IMR-90 (cell line): ENCODE measurements around the gene ZNF609. TPM values are rescaled to one million over a fixed set of nuclear protein-coding genes. Genes with fewer than 3 reads are reported as not detected.
A peak's percentile ranks its signal among the peaks of the same experiment; 100 is the strongest.

Source experiments
- ATAC-seq: fragments of 200-7000 bp; cut with Tn5 transposase; 2 replicates; pipeline ENCODE4 v1.9.1; 2020; ENCODE audit warnings: low read depth, mild to moderate bottlenecking, moderate library complexity
- BruUV-seq: library from RNA; stranded (reverse); fragments of 400-500 nt; replicated peaks from 2 replicates; lab custom pipeline; 2021; lab: Mats Ljungman, UMichigan
- CTCF ChIA-PET: fragments of 300-600 bp; formaldehyde crosslinking; extraction: SDS; loops from one replicate; lab custom pipeline; 2021; ENCODE audit warnings: antibody characterized with exemption; lab: Yijun Ruan, JAX
- POLR2A ChIA-PET: fragments of 300-600 bp; sonication (Branson Sonifier 250); formaldehyde crosslinking; loops from one replicate; lab custom pipeline; 2022; ENCODE audit warnings: antibody characterized with exemption; ENCODE audit not compliant: unreplicated experiment; lab: Charles Lee
- DNase-seq: peaks from one replicate; pipeline ENCODE4 v3.0.0; 2013
- H2AFZ ChIP-seq: replicated peaks from 2 replicates; pipeline ENCODE3; 2013; ENCODE audit warnings: low read length, mild to moderate bottlenecking; ENCODE audit not compliant: poor library complexity
- H2AK5ac ChIP-seq: 2 replicates; pipeline ENCODE4 v1.6.1; 2013; ENCODE audit warnings: low read depth, low read length, inconsistent platforms
- H2AK9ac ChIP-seq: replicated peaks from 2 replicates; pipeline ENCODE3; 2013; ENCODE audit warnings: mild to moderate bottlenecking, low read depth, low read length, moderate library complexity; ENCODE audit not compliant: poor library complexity
- H2BK120ac ChIP-seq: 2 replicates; pipeline ENCODE4 v1.6.1; 2013; ENCODE audit warnings: low read depth, low read length, inconsistent platforms
- H2BK15ac ChIP-seq: 3 replicates; pipeline ENCODE4 v1.6.1; 2013; ENCODE audit warnings: low read depth, low read length, inconsistent platforms
- H2BK20ac ChIP-seq: 2 replicates; pipeline ENCODE4 v1.6.1; 2013; ENCODE audit warnings: low read depth, mild to moderate bottlenecking, inconsistent platforms, low read length, moderate library complexity
- H2BK5ac ChIP-seq: 2 replicates; pipeline ENCODE4 v1.6.1; 2013; ENCODE audit warnings: mild to moderate bottlenecking, low read depth, low read length, inconsistent platforms; ENCODE audit not compliant: poor library complexity, severe bottlenecking
- H3K14ac ChIP-seq: replicated peaks from 2 replicates; pipeline ENCODE4 v1.6.1; 2013; ENCODE audit warnings: low read depth, low read length, inconsistent platforms
- H3K18ac ChIP-seq: 2 replicates; pipeline ENCODE4 v1.6.1; 2013; ENCODE audit warnings: low read depth, low read length, control low read depth
- H3K23ac ChIP-seq: 2 replicates; pipeline ENCODE4 v1.6.1; 2013; ENCODE audit warnings: low read depth, low read length, inconsistent platforms
- H3K27ac ChIP-seq: 2 replicates; pipeline ENCODE4 v1.5.1; 2013; ENCODE audit warnings: mild to moderate bottlenecking, control low read depth, low read length; ENCODE audit not compliant: insufficient read depth
- H3K27me3 ChIP-seq: 2 replicates; pipeline ENCODE4 v1.6.1; 2013; ENCODE audit warnings: low read length; ENCODE audit not compliant: control insufficient read depth, insufficient read depth
- H3K36me3 ChIP-seq: 2 replicates; pipeline ENCODE4 v1.6.1; 2013; ENCODE audit warnings: low read length, mixed read lengths; ENCODE audit not compliant: control insufficient read depth, insufficient read depth
- H3K4ac ChIP-seq: 2 replicates; pipeline ENCODE4 v1.6.1; 2013; ENCODE audit warnings: low read depth, low read length, inconsistent platforms
- H3K4me1 ChIP-seq: 2 replicates; pipeline ENCODE4 v1.6.1; 2013; ENCODE audit warnings: low read length, mixed read lengths; ENCODE audit not compliant: control insufficient read depth, insufficient read depth
- H3K4me2 ChIP-seq: 2 replicates; pipeline ENCODE4 v1.6.1; 2013; ENCODE audit warnings: low read depth, mild to moderate bottlenecking, control low read depth, low read length, moderate library complexity
- H3K4me3 ChIP-seq: 2 replicates; pipeline ENCODE4 v1.5.1; 2013; ENCODE audit warnings: low read depth, mild to moderate bottlenecking, control low read depth, low read length, moderate library complexity; ENCODE audit not compliant: insufficient read depth
- H3K56ac ChIP-seq: 2 replicates; pipeline ENCODE4 v1.6.1; 2013; ENCODE audit warnings: low read length, inconsistent platforms; ENCODE audit not compliant: insufficient read depth; ENCODE audit errors: extremely low read depth
- H3K79me1 ChIP-seq, 2 experiments: 2 replicates each; pipeline ENCODE4 v1.6.1; 2013; ENCODE audit warnings: low read length in 2 of 2, inconsistent platforms in 1 of 2, low read depth in 1 of 2
- H3K9ac ChIP-seq: 2 replicates; pipeline ENCODE4 v1.6.1; 2013; ENCODE audit warnings: low read depth, low read length, control low read depth
- H3K9me1 ChIP-seq: 2 replicates; pipeline ENCODE4 v1.6.1; 2013; ENCODE audit warnings: low read length, inconsistent platforms; ENCODE audit not compliant: insufficient read depth
- H3K9me3 ChIP-seq: 2 replicates; pipeline ENCODE4 v1.6.1; 2013; ENCODE audit warnings: low read length; ENCODE audit not compliant: control insufficient read depth, insufficient read depth
- H4K20me1 ChIP-seq: 2 replicates; pipeline ENCODE4 v1.6.1; 2013; ENCODE audit warnings: low read length, inconsistent platforms; ENCODE audit not compliant: insufficient read depth
- H4K5ac ChIP-seq: 2 replicates; pipeline ENCODE4 v1.6.1; 2013; ENCODE audit warnings: mild to moderate bottlenecking, low read depth, low read length, control low read depth
- H4K8ac ChIP-seq, 2 experiments: 2 replicates each; pipeline ENCODE4 v1.6.1; 2013; ENCODE audit warnings: low read depth in 2 of 2, low read length in 2 of 2, control low read depth in 1 of 2, inconsistent platforms in 1 of 2
- H4K91ac ChIP-seq: 2 replicates; pipeline ENCODE4 v1.6.1; 2013; ENCODE audit warnings: low read depth, low read length, inconsistent platforms; ENCODE audit not compliant: insufficient read depth
- CEBPB ChIP-seq: IDR thresholded peaks from 2 replicates; pipeline ENCODE4 v1.6.1; 2012; ENCODE audit warnings: low read depth, low read length, improper control_type of control experiment
- ELK1 ChIP-seq: fragments of 150-350 bp; IDR thresholded peaks from 2 replicates; pipeline ENCODE4 v1.6.1; 2016; ENCODE audit warnings: low read depth, mild to moderate bottlenecking, low read length, moderate library complexity, borderline replicate concordance
- MAFK ChIP-seq: IDR thresholded peaks from 2 replicates; pipeline ENCODE4 v1.6.1; 2012; ENCODE audit warnings: low read depth, low read length, improper control_type of control experiment
- POLR2A ChIP-seq: IDR thresholded peaks from 2 replicates; pipeline ENCODE4 v1.6.1; 2012; ENCODE audit warnings: mild to moderate bottlenecking, low read depth, low read length
- WGBS, 2 experiments: methylation state at CpG; one replicate each; pipeline versions ENCODE4 v1.1.5 to v1.1.7; 2013; ENCODE audit warnings: missing lambda C conversion rate in 2 of 2; ENCODE audit not compliant: insufficient read length in 1 of 2; ENCODE audit errors: extremely low coverage in 2 of 2; 5-methylcytosine and 5-hydroxymethylcytosine counted together
- dilution Hi-C: fragments of 300-500 bp; cut with HindIII; formaldehyde crosslinking; loops from one replicate; pipeline ENCODE4 v1.14.3; 2018; ENCODE audit warnings: low sequenced_read_pairs; ENCODE audit not compliant: unreplicated experiment
- in situ Hi-C: fragments of 300-500 bp; cut with MboI; formaldehyde crosslinking; loops from 3 replicates; pipeline ENCODE4 v1.14.3; 2019; ENCODE audit warnings: low sequenced_read_pairs, inconsistent platforms, mixed read lengths
- intact Hi-C: fragments of 100-400 bp; cut with micrococcal nuclease; formaldehyde crosslinking; loops from 2 replicates; pipeline ENCODE4 v1.10.0; 2022
- polyA plus RNA-seq, 3 experiments: library from polyadenylated mRNA; depleted of rRNA; stranded (reverse); fragments of >200 nt; gene quantifications; 2 replicates each; pipeline ENCODE4 v1.2.3, GENCODE V29; 2012; ENCODE audit warnings: low replicate concordance in 1 of 3
- total RNA-seq: library from RNA; depleted of rRNA; stranded (reverse); fragments of >200 nt; gene quantifications from 2 replicates; pipeline ENCODE4 v1.2.3, GENCODE V29; 2012
- TF ChIP-seq, protein P1 (sequence below): conservative IDR thresholded peaks from 2 replicates; pipeline ENCODE4 v1.5.1; 2012; ENCODE audit warnings: mild to moderate bottlenecking, low read depth, low read length, improper control_type of control experiment

The ZNF609 gene
- total and polyA plus RNA-seq, 2 of the 4 experiments (the other 2 are of a cell fraction), result 10.4 to 12.5 TPM

- no peak for TF ChIP-seq MAFK
- no peak for TF ChIP-seq POLR2A
- peak; percentile 8; the same call in 1 of the 2 replicates for TF ChIP-seq CEBPB
- TF ChIP-seq ELK1, result no peak
- TF ChIP-seq, protein P1, sequence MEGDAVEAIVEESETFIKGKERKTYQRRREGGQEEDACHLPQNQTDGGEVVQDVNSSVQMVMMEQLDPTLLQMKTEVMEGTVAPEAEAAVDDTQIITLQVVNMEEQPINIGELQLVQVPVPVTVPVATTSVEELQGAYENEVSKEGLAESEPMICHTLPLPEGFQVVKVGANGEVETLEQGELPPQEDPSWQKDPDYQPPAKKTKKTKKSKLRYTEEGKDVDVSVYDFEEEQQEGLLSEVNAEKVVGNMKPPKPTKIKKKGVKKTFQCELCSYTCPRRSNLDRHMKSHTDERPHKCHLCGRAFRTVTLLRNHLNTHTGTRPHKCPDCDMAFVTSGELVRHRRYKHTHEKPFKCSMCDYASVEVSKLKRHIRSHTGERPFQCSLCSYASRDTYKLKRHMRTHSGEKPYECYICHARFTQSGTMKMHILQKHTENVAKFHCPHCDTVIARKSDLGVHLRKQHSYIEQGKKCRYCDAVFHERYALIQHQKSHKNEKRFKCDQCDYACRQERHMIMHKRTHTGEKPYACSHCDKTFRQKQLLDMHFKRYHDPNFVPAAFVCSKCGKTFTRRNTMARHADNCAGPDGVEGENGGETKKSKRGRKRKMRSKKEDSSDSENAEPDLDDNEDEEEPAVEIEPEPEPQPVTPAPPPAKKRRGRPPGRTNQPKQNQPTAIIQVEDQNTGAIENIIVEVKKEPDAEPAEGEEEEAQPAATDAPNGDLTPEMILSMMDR, result no peak
- Histone ChIP-seq H4K20me1 (peaks cover 50% of the 10 kb centered on the region), H3K9ac (no peak overlapping the region), H3K27ac (no peak overlapping the region), H3K9me3 (no peaks in the 10 kb centered on the region), H3K27me3 (no peaks in the 10 kb centered on the region), H3K4me2 (no peak overlapping the region), H3K4me1 (peaks cover 11% of the 10 kb centered on the region), H3K4ac (no peak overlapping the region), H2AFZ (no peak overlapping the region), H3K18ac (no peak overlapping the region), H3K23ac (peak overlapping the region; percentile 28; the same call in 1 of the 2 replicates), H2BK120ac (no peak overlapping the region), H4K8ac (no peak overlapping the region), H2BK20ac (no peak overlapping the region), H2BK5ac (no peak overlapping the region), H3K14ac (no peak overlapping the region; the same call in 1 of the 2 replicates), H3K36me3 (peaks cover 4% of the 10 kb centered on the region), H3K79me1 (peaks cover 24 to 72% of the 10 kb centered on the region in 2 experiments), H4K5ac (no peak overlapping the region), H3K9me1 (peaks cover 13% of the 10 kb centered on the region), H3K4me3 (no peak overlapping the region), H2AK9ac (no peak overlapping the region), H3K56ac (no peak overlapping the region), H2AK5ac (no peak overlapping the region), H2BK15ac (no peak overlapping the region), H4K91ac (no peak overlapping the region)
- DNase-seq (peak; percentile 49), ATAC-seq (peak; percentile 51; the same call in 1 of the 2 replicates)
- dilution Hi-C loops (no loop called here), in situ Hi-C loops (no loop called here), intact Hi-C loops (no loop called here)
- WGBS, 2 experiments, result 0% methylated on average over 1 of the region's 3 CpGs; no CpG with 5 or more reads in 1 of the 2 experiments
- POLR2A ChIA-PET, result no interaction called here
- no TSS peak for BruUV-seq
- CTCF ChIA-PET, result no interaction called here
Observed at GRCh38 chr15:64521726-64522164, 61.4 kb downstream of the ZNF609 start.
